Hematopoietic multipotent progenitor cell treated with erythropoietin and hydrocortisone succinate and interleukin-3 and kit ligand, for 6 days (in vitro differentiated cells): Measurements from ENCODE around the gene PUS7.
"Not testable (repeated sequence)": the region's sequence is repeated elsewhere in the genome, so short reads cannot be mapped to it uniquely, and the experiment has no call there.

Source experiments
- DNase-seq: peaks from one replicate; pipeline ENCODE4 v3.0.0-alpha.2; 2015

Gene PUS7

GRCh38 chr7:105521717-105522463 lies at the start of gene PUS7:
Gene PUS7 (minus strand): TSS chr7:105522271. CDS start chr7:105508512, 13,759 bp downstream.
- DNase-seq, result peak; percentile 93

- DNase-seq, result no peak
Observed at GRCh38 chr7:105567821-105568220, 45.8 kb upstream of the PUS7 start.

GRCh38 chr7:105567024-105567423 lies 45.0 kb upstream of the PUS7 start:
- no peak for DNase-seq

- DNase-seq, result no peak
Observed at GRCh38 chr7:105565190-105565589, 43.1 kb upstream of the PUS7 start.

- DNase-seq, result no peak
Observed at GRCh38 chr7:105559926-105560325, 37.9 kb upstream of the PUS7 start.

- peak; percentile 67 for DNase-seq
Observed at GRCh38 chr7:105538339-105538738, 16.3 kb upstream of the PUS7 start.

- DNase-seq, result no peak
Observed at GRCh38 chr7:105532709-105533460, 10.8 kb upstream of the PUS7 start.

GRCh38 chr7:105531792-105532671 lies 10.0 kb upstream of the PUS7 start, which contains the start of gene RINT1:
Gene RINT1 (plus strand): TSS chr7:105532201. CDS start chr7:105532316, 115 bp downstream.
- peak; percentile 97 for DNase-seq

GRCh38 chr7:105530546-105530945 lies 8.5 kb upstream of the PUS7 start:
- DNase-seq, result no peak

- DNase-seq, result no peak
Observed at GRCh38 chr7:105530126-105530525, 8.1 kb upstream of the PUS7 start.

GRCh38 chr7:105527737-105528136 lies 5.7 kb upstream of the PUS7 start:
- not testable (repeated sequence) for DNase-seq

GRCh38 chr7:105524840-105525239 lies 2.8 kb upstream of the PUS7 start:
- no peak for DNase-seq

GRCh38 chr7:105524423-105524822 lies 2.4 kb upstream of the PUS7 start:
- not testable (repeated sequence) for DNase-seq

GRCh38 chr7:105521027-105521716 lies 899 bp downstream of the PUS7 start:
- DNase-seq, result peak; percentile 84

GRCh38 chr7:105520620-105521019 lies 1.5 kb downstream of the PUS7 start:
- not testable (repeated sequence) for DNase-seq

GRCh38 chr7:105519353-105519752 lies 2.7 kb downstream of the PUS7 start:
- DNase-seq, result no peak

GRCh38 chr7:105515610-105516009 lies 6.5 kb downstream of the PUS7 start:
- DNase-seq, result not testable (repeated sequence)

GRCh38 chr7:105512926-105513526 lies 9.0 kb downstream of the PUS7 start:
- no peak for DNase-seq

- DNase-seq, result no peak
Observed at GRCh38 chr7:105512415-105512814, 9.7 kb downstream of the PUS7 start.

- DNase-seq, result no peak
Observed at GRCh38 chr7:105502173-105502572, 19.9 kb downstream of the PUS7 start.

- no peak for DNase-seq
Observed at GRCh38 chr7:105497016-105497415, 25.1 kb downstream of the PUS7 start.

GRCh38 chr7:105496521-105496920 lies 25.6 kb downstream of the PUS7 start:
- DNase-seq, result no peak
